ENCODE measurements around the gene UGT2B28.
"Not testable (repeated sequence)": the region's sequence is repeated elsewhere in the genome, so short reads cannot be mapped to it uniquely, and the experiment has no call there.

Gene UGT2B28

GRCh38 chr4:69343558-69344420 is 63.5 kb downstream of the UGT2B28 start:
- not testable (repeated sequence) for DNase-seq (ENCODE audit: low read depth)

All from activated T-helper 9 cell treated with anti-CD3 and anti-CD28 coated beads, Interleukin-2, amount 50 U/mL, for 16 hours (primary cell).